Breast epithelium (tissue), 4 donors: ENCODE measurements around the gene LMNTD1. TPM values are rescaled to one million over a fixed set of nuclear protein-coding genes. Genes with fewer than 3 reads are reported as not detected.
"Not testable (repeated sequence)": the region's sequence is repeated elsewhere in the genome, so short reads cannot be mapped to it uniquely, and the experiment has no call there.

Experiments used
- DNase-seq, 2 donors: peaks; one replicate each; pipeline ENCODE4 v3.0.0-alpha.2; 2019; ENCODE audit warnings: low spot score in 2 of 2
- H3K27ac ChIP-seq, 2 donors: fragments of 200-600 bp; sonication (generic) in 1 of 2; one replicate each; pipeline ENCODE4 v1.5.1; 2016 to 2019; ENCODE audit warnings: mild to moderate bottlenecking in 1 of 2
- H3K27me3 ChIP-seq, 2 donors: fragments of 200-600 bp; sonication (generic) in 1 of 2; one replicate each; pipeline versions ENCODE4 v1.5.1 to v1.6.0; 2017 to 2019; ENCODE audit warnings: control low read depth in 1 of 2, mild to moderate bottlenecking in 1 of 2
- H3K36me3 ChIP-seq: fragments of 200-600 bp; one replicate; pipeline ENCODE4 v1.5.1; 2019
- H3K4me1 ChIP-seq, 2 donors: fragments of 200-600 bp; sonication (generic); one replicate each; pipeline ENCODE4 v1.5.1; 2016 to 2019; ENCODE audit warnings: control low read depth in 1 of 2
- H3K4me3 ChIP-seq, 3 donors: fragments of 200-600 bp; sonication (generic); 1 replicate in 2 of 3; 2 replicates in 1 of 3; pipeline ENCODE4 v1.5.1; 2016 to 2019; ENCODE audit warnings: mild to moderate bottlenecking in 3 of 3, moderate library complexity in 2 of 3
- H3K9me3 ChIP-seq, 2 donors: fragments of 200-600 bp; sonication (generic) in 1 of 2; one replicate each; pipeline ENCODE4 v1.5.1; 2016 to 2019; ENCODE audit warnings: control low read depth in 1 of 2
- CTCF ChIP-seq, 3 donors: fragments of 450-650 bp; IDR thresholded peaks; one replicate each; pipeline ENCODE4 v1.5.1; 2016 to 2017; ENCODE audit warnings: antibody characterized with exemption in 3 of 3, mild to moderate bottlenecking in 3 of 3, moderate library complexity in 3 of 3
- POLR2A ChIP-seq: fragments of 450-650 bp; IDR thresholded peaks from one replicate; pipeline ENCODE4 v1.6.1; 2016; ENCODE audit warnings: antibody characterized with exemption, mild to moderate bottlenecking, moderate library complexity
- POLR2AphosphoS5 ChIP-seq, 3 donors: sonication (generic); formaldehyde crosslinking; IDR thresholded peaks; one replicate each; pipeline ENCODE4 v1.6.1; 2017; ENCODE audit warnings: antibody characterized with exemption in 3 of 3
- intact Hi-C: fragments of 100-400 bp; cut with DNase I; formaldehyde crosslinking; loops from one replicate; pipeline ENCODE4 v1.15.1; 2023; ENCODE audit warnings: low total_unique reads
- total RNA-seq, 3 donors: library from RNA; depleted of rRNA; stranded (reverse); fragments of >200 nt; gene quantifications; one replicate each; pipeline ENCODE4 v1.1.0, GENCODE V29; 2016

The LMNTD1 gene
- total RNA-seq, 3 donors from 2014 or later, result not detected

DNA sequence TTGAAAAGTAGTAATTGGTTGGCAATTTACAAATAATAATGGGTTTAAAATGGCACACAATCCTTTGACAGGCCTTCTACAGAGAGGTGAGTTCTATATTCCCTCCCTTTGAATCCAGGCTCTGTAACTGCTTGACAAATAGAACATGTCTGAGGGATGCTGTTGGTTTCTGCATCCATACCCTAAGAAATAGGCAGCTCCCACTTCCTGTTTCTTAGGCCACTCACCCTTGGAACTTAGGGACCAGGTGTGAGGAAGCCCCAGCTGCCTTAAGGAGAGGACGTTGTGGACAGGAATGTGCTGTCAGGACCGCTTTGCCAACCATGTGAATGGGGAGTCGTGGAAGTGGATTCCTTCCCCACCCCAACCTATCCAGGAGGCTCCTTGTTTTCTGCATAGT, 59.4 kb downstream of the LMNTD1 start:
- intact Hi-C loops, result no loop called here
- H3K27ac ChIP-seq, result no peak overlapping the region
- no peaks in the 10 kb centered on the region for H3K36me3 ChIP-seq
- no peaks in the 10 kb centered on the region for H3K4me1 ChIP-seq
- no peak for TF ChIP-seq CTCF (IDR thresholded peaks at IDR 0.05)
- TF ChIP-seq POLR2A, result no peak
- TF ChIP-seq POLR2AphosphoS5 (IDR thresholded peaks at IDR 0.05), result no peak
- no peaks in the 10 kb centered on the region for H3K27me3 ChIP-seq
- H3K9me3 ChIP-seq, result no peaks in the 10 kb centered on the region
- no peak overlapping the region for H3K4me3 ChIP-seq
- DNase-seq, result no peak

GRCh38 chr12:25491396-25492325, 61.4 kb downstream of the LMNTD1 start:
- H3K4me1 ChIP-seq, result no peaks in the 10 kb centered on the region
- DNase-seq, result no peak
- no peaks in the 10 kb centered on the region for H3K36me3 ChIP-seq
- no peaks in the 10 kb centered on the region for H3K9me3 ChIP-seq
- TF ChIP-seq CTCF (IDR thresholded peaks at IDR 0.05), result no peak
- no peak for TF ChIP-seq POLR2AphosphoS5 (IDR thresholded peaks at IDR 0.05)
- no peak for TF ChIP-seq POLR2A
- no peak overlapping the region for H3K27ac ChIP-seq
- H3K4me3 ChIP-seq, result no peak overlapping the region
- intact Hi-C loops, result no loop called here
- H3K27me3 ChIP-seq, result no peaks in the 10 kb centered on the region

DNA sequence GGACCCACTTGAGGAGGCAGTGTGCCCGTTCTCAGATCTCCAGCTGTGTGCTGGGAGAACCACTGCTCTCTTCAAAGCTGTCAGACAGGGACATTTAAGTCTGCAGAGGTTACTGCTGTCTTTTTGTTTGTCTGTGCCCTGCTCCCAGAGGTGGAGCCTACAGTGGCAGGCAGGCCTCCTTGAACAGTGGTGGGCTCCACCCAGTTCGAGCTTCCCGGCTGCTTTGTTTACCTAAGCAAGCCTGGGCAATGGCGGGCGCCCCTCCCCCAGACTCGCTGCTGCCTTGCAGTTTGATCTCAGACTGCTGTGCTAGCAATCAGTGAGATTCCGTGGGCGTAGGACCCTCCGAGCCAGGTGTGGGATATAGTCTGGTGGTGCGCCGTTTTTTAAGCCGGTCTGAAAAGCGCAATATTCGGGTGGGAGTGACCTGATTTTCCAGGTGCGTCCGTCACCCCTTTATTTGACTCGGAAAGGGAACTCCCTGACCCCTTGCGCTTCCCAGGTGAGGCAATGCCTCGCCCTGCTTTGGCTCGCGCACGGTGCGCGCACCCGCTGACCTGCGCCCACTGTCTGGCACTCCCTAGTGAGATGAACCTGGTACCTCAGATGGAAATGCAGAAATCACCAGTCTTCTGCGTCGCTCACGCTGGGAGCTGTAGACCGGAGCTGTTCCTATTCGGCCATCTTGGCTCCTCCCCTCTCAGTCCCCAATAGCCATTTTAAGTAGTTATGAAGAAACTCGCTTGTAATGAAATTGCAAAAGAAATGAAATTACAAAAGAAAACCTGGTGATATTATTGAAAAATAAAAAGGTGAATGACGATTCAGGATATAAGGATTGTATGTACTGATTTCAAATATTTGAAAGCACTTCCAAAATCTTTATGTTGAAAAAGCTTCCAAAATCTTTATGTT, 63.9 kb downstream of the LMNTD1 start:
- intact Hi-C loops, H3K27me3 ChIP-seq, H3K4me3 ChIP-seq: not testable (repeated sequence)

DNA sequence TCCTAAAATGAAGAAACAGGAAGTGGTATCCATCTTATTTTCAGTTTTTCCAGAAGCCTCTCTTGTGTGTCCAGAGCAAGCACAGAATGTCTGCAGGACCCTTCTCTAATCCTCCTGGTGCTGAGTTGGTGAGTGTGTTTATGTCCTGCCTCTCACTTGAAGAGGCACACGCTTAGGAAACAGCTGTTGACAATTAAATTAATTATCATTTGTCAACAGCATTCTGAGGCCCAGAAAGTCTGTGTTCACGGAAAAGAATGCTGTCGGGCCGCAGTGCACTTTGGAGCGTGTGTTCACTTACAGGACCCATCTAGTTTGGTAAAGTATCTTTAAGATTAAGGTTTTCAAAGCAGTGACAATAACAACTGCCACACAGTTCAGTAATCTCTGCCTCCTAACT, 70.5 kb downstream of the LMNTD1 start:
- Histone ChIP-seq H3K9me3 (no peaks in the 10 kb centered on the region), H3K4me3 (no peak overlapping the region), H3K4me1 (no peaks in the 10 kb centered on the region), H3K27me3 (no peaks in the 10 kb centered on the region), H3K36me3 (no peaks in the 10 kb centered on the region), H3K27ac (no peak overlapping the region)
- TF ChIP-seq POLR2AphosphoS5 (IDR thresholded peaks at IDR 0.05) (no peak), CTCF (IDR thresholded peaks at IDR 0.05) (no peak), POLR2A (no peak)
- intact Hi-C loops, result no loop called here
- DNase-seq, result no peak

More for the DNA sequence above, 63.9 kb downstream of the LMNTD1 start:
- DNase-seq, H3K4me1 ChIP-seq, H3K36me3 ChIP-seq, H3K9me3 ChIP-seq, H3K27ac ChIP-seq: not testable (repeated sequence)

GRCh38 chr12:25480145-25480544, 72.9 kb downstream of the LMNTD1 start:
- Histone ChIP-seq H3K4me1 (no peaks in the 10 kb centered on the region), H3K27ac (no peak overlapping the region), H3K9me3 (no peaks in the 10 kb centered on the region), H3K36me3 (no peaks in the 10 kb centered on the region), H3K4me3 (no peak overlapping the region), H3K27me3 (no peaks in the 10 kb centered on the region)
- DNase-seq, result no peak
- intact Hi-C loops, result no loop called here
- TF ChIP-seq CTCF (IDR thresholded peaks at IDR 0.05) (no peak), POLR2A (no peak), POLR2AphosphoS5 (IDR thresholded peaks at IDR 0.05) (no peak)
